ENCODE results near the gene HOXC10.

The HOXC10 gene

DNA sequence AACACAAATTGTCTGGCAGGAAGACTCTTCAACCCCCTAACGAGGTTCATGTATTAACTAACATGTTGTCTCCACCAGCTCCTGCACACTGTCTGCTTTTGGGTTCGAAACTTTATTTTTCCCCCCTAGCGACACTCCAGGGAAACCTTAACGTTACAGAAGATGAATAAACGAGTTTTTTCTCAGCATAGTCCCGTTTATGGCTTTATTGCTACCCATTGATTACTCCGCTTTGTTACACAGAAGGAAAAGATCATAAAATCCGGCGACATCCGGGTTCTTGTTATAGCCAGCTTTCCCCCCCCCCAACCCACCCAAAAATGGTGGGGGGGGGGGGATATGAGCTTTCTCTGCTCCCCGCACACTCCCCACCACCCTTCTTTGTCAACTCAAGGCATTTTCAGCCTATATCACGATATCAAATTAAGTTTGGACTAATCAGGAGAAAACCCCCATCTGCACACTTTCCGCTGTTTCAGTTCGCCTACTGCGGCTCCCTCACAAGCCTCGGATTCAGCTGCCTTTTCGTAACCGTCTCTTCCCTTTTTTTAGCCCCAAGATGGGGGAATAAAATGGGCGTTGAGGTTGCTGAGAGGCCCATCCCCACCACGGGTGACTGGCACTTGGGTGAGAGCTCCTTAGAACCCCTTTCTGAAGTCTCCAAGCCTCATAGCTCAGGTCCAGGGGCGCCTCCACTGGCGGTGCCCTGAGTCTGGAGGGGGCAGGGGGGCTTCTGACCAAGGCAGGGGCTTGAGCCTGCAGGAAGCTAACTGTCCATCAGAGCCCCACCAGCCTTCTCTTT lies 41.9 kb downstream of the HOXC10 start:
- peak overlapping the region; percentile 72 for H3K27ac ChIP-seq (ENCODE audit: low read length)
- peak overlapping the region; percentile 63 for H2AFZ ChIP-seq (ENCODE audit: low read depth, low read length)
- no peaks in the 10 kb centered on the region for H3K27me3 ChIP-seq (ENCODE audit: low read depth, low read length)
- H4K20me1 ChIP-seq (ENCODE audit: insufficient read depth, low read length) = no peaks in the 10 kb centered on the region
- no peaks in the 10 kb centered on the region for H3K9me3 ChIP-seq (ENCODE audit: insufficient read depth, low read length)
- no peaks in the 10 kb centered on the region for H3K79me2 ChIP-seq (ENCODE audit: low read length)
- peak overlapping the region; percentile 64 for H3K4me3 ChIP-seq (ENCODE audit: low read length)
- H3K4me1 ChIP-seq (ENCODE audit: low read length) = peaks cover 55% of the 10 kb centered on the region
- H3K36me3 ChIP-seq (replicated peaks; ENCODE audit: low read depth, low read length) = no peaks in the 10 kb centered on the region
- TF ChIP-seq, protein P1, sequence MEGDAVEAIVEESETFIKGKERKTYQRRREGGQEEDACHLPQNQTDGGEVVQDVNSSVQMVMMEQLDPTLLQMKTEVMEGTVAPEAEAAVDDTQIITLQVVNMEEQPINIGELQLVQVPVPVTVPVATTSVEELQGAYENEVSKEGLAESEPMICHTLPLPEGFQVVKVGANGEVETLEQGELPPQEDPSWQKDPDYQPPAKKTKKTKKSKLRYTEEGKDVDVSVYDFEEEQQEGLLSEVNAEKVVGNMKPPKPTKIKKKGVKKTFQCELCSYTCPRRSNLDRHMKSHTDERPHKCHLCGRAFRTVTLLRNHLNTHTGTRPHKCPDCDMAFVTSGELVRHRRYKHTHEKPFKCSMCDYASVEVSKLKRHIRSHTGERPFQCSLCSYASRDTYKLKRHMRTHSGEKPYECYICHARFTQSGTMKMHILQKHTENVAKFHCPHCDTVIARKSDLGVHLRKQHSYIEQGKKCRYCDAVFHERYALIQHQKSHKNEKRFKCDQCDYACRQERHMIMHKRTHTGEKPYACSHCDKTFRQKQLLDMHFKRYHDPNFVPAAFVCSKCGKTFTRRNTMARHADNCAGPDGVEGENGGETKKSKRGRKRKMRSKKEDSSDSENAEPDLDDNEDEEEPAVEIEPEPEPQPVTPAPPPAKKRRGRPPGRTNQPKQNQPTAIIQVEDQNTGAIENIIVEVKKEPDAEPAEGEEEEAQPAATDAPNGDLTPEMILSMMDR (IDR thresholded peaks at IDR 0.05; ENCODE audit: low read depth, low read length) = no peak
- TF ChIP-seq EZH2phosphoT487 (IDR thresholded peaks at IDR 0.05; ENCODE audit: low read depth) = no peak
- H3K9ac ChIP-seq (ENCODE audit: low read length) = peak overlapping the region; percentile 60
- peak overlapping the region; percentile 91 for H3K4me2 ChIP-seq (ENCODE audit: low read length)

DNA sequence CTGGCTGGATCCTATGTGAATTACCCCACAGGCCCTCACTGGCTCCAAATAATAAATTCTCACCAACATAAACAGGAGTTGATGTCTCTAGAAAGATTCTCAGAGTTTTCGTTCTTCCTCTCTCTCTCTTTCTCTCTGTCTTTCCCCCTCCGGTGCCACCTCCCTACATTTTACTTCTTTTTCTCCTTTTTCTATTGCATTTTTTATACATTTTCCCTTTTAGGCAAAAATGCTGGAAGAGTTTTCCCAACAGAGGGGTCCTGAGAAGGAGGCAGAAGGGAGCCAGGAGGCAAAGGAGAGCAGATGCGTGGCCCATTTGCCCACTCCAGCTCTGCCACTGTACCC lies 42.5 kb downstream of the HOXC10 start:
- Histone ChIP-seq H3K9ac (ENCODE audit: low read length) (peak overlapping the region; percentile 60; the same call in 1 of the 2 replicates), H3K4me2 (ENCODE audit: low read length) (peak overlapping the region; percentile 91), H3K27me3 (ENCODE audit: low read depth, low read length) (no peaks in the 10 kb centered on the region), H3K27ac (ENCODE audit: low read length) (peak overlapping the region; percentile 72), H4K20me1 (ENCODE audit: insufficient read depth, low read length) (no peaks in the 10 kb centered on the region), H3K9me3 (ENCODE audit: insufficient read depth, low read length) (no peaks in the 10 kb centered on the region), H3K36me3 (replicated peaks; ENCODE audit: low read depth, low read length) (no peaks in the 10 kb centered on the region), H3K4me1 (ENCODE audit: low read length) (peaks cover 49% of the 10 kb centered on the region), H2AFZ (ENCODE audit: low read depth, low read length) (0 out of 2 replicates have a peak overlapping the region, but pooled peaks have one; percentile 63), H3K4me3 (ENCODE audit: low read length) (0 out of 2 replicates have a peak overlapping the region, but pooled peaks have one; percentile 64), H3K79me2 (ENCODE audit: low read length) (no peaks in the 10 kb centered on the region)
- TF ChIP-seq EZH2phosphoT487 (IDR thresholded peaks at IDR 0.05; ENCODE audit: low read depth) = no peak
- TF ChIP-seq, protein P1 (IDR thresholded peaks at IDR 0.05; ENCODE audit: low read depth, low read length) = no peak

DNA sequence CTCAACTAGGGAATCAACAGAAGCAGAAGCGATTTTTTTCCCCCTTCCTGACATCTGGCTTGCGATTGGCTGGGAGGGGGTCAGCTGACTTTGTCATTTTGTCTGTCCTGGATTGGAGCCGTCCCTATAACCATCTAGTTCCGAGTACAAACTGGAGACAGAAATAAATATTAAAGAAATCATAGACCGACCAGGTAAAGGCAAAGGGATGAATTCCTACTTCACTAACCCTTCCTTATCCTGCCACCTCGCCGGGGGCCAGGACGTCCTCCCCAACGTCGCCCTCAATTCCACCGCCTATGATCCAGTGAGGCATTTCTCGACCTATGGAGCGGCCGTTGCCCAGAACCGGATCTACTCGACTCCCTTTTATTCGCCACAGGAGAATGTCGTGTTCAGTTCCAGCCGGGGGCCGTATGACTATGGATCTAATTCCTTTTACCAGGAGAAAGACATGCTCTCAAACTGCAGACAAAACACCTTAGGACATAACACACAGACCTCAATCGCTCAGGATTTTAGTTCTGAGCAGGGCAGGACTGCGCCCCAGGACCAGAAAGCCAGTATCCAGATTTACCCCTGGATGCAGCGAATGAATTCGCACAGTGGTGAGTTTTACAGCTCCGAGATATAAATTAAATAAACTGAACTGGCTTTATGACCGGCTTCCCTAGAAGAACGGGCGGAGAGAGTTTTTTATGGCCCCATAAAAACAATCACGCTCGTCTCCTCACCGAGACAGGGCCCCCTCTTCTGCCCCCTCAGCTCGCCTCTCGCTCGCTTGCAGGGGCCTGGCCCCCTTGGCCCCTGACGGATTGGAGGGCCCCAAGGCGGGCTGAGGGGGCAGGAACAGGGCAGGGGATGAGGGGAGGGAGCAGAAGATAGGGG lies 43.6 kb downstream of the HOXC10 start, which contains the start of gene HOXC6:
TSS of gene HOXC6 (plus strand) at position 127 of the 888 bp plus-strand sequence. CDS start at position 209, 82 bp downstream.
- Histone ChIP-seq H4K20me1 (ENCODE audit: insufficient read depth, low read length) (no peaks in the 10 kb centered on the region), H3K36me3 (replicated peaks; ENCODE audit: low read depth, low read length) (no peaks in the 10 kb centered on the region), H3K4me2 (ENCODE audit: low read length) (peak within 1 kb of the TSS; percentile 91)

More for the DNA sequence above, 43.6 kb downstream of the HOXC10 start, which contains the start of gene HOXC6:
- Histone ChIP-seq H3K27ac (ENCODE audit: low read length) (peak within 1 kb of the TSS; percentile 72), H3K9ac (ENCODE audit: low read length) (peak within 1 kb of the TSS; percentile 60; the same call in 1 of the 2 replicates), H3K4me3 (ENCODE audit: low read length) (peak within 1 kb of the TSS; percentile 64), H3K79me2 (ENCODE audit: low read length) (no peaks in the 10 kb centered on the region), H3K9me3 (ENCODE audit: insufficient read depth, low read length) (no peaks in the 10 kb centered on the region), H3K4me1 (ENCODE audit: low read length) (peaks cover 38% of the 10 kb centered on the region), H2AFZ (ENCODE audit: low read depth, low read length) (peak within 1 kb of the TSS; percentile 63; the same call in 1 of the 2 replicates), H3K27me3 (ENCODE audit: low read depth, low read length) (no peaks in the 10 kb centered on the region)
- TF ChIP-seq, protein P1 (IDR thresholded peaks at IDR 0.05; ENCODE audit: low read depth, low read length) = no peak
- TF ChIP-seq EZH2phosphoT487 (IDR thresholded peaks at IDR 0.05; ENCODE audit: low read depth) = no peak
